Panc1 (cell line): Measurements from ENCODE around the gene EDDM3A.

Experiments
- CTCF ChIP-seq: fragments of 450-650 bp; IDR thresholded peaks from 2 replicates; pipeline ENCODE4 v1.5.1; 2017; ENCODE audit warnings: mild to moderate bottlenecking
- POLR2AphosphoS5 ChIP-seq: IDR thresholded peaks from 2 replicates; pipeline ENCODE4 v1.6.1; 2012; ENCODE audit warnings: mild to moderate bottlenecking, low read depth, low read length, moderate library complexity
- SIN3A ChIP-seq: IDR thresholded peaks from 2 replicates; pipeline ENCODE4 v1.6.1; 2012; ENCODE audit warnings: low read depth, mild to moderate bottlenecking, low read length, moderate library complexity, borderline replicate concordance; ENCODE audit not compliant: insufficient read depth
- TCF7L2 ChIP-seq: IDR thresholded peaks from 2 replicates; pipeline ENCODE4 v1.6.1; 2011; ENCODE audit warnings: mild to moderate bottlenecking, low read depth, low read length, inconsistent platforms

DNA sequence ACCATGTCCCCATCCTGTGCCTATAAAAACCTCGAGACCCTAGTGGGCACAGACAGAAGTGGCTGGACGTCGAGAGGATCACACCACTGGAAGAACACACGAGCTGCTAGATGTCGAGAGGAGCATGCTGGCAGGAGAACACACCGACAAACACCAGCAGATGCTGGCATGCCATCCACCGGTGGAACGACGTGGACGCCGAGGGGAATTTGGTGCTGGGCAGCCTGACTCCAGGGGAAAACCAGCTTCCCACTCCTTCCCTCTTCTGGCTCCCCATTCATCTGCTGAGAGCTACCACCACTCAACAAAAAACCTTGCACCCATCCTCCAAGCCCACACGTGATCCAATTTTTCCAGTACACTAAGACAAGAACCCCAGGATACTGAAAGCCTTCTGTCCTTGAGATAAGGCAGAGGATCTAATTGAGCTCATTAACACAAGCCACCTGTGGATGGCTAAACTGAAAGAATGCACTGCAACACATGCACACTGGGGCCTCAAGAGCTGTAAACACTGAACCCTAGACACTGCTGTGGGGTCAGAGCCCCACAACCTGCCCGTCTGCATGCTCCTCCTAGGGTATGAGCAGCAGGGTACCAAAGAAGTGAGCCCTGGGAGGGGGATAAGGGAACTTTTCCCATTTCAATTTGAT lies 44.9 kb downstream of the EDDM3A start:
- no peak for TF ChIP-seq CTCF
- no peak for TF ChIP-seq SIN3A
- no peak for TF ChIP-seq POLR2AphosphoS5
- TF ChIP-seq TCF7L2: no peak
